ENCODE data around the gene SARDH. TPM values are rescaled to one million over a fixed set of nuclear protein-coding genes. Genes with fewer than 3 reads are reported as not detected.

Gene SARDH
- total and polyA plus RNA-seq, 10 donors, result 1.0 to 4.5 (median 2.3) TPM

DNA sequence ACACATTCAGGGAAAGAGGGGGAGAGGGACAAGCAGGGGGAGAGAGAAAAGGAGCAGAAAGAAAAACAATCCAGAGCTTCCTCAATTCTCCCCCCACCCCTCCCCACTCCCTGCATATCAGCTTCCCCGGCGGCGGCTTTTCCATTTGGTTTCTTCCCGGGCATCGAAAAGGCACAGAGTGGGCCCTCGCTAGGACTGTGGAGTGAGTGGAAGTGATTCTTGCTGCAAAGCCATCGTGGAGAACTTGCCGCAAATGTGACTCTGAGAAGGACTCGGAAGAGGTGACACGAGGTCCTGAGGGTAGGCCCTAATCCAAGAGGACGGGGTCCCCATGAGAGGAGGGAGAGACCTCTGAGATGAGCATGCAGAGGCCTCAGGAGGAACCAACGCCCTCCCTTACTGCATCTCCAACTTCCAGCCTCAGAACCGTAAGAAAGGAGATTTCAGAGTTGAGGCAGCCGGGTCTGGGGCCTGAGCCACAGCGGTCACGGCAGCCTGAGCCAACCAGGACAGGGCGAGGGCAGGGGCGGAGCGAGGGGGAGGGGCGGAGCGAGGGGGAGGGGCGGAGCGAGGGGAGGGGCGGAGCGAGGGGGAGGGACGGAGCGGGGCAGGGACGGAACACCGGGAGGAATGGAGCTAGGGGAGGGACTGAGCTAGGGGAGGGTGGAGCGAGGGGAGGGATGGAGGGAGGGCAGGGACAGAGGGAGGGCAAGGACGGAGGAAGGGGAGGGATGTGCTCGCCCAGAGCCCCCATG is 21.2 kb upstream of the SARDH start:
- TF ChIP-seq, protein P1, sequence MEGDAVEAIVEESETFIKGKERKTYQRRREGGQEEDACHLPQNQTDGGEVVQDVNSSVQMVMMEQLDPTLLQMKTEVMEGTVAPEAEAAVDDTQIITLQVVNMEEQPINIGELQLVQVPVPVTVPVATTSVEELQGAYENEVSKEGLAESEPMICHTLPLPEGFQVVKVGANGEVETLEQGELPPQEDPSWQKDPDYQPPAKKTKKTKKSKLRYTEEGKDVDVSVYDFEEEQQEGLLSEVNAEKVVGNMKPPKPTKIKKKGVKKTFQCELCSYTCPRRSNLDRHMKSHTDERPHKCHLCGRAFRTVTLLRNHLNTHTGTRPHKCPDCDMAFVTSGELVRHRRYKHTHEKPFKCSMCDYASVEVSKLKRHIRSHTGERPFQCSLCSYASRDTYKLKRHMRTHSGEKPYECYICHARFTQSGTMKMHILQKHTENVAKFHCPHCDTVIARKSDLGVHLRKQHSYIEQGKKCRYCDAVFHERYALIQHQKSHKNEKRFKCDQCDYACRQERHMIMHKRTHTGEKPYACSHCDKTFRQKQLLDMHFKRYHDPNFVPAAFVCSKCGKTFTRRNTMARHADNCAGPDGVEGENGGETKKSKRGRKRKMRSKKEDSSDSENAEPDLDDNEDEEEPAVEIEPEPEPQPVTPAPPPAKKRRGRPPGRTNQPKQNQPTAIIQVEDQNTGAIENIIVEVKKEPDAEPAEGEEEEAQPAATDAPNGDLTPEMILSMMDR (IDR thresholded peaks at IDR 0.05 in 8 of 11, conservative IDR thresholded peaks at IDR 0.05 in 3 of 11), result no peak
- no peak for TF ChIP-seq POLR2AphosphoS5 (IDR thresholded peaks at IDR 0.05)
- TF ChIP-seq POLR2A (IDR thresholded peaks at IDR 0.05), result no peak
- Histone ChIP-seq H3K9me3 (peaks cover 0 to 3% (median 0%) of the 10 kb centered on the region in 8 donors), H3K36me3 (peaks cover 0 to 31% (median 17%) of the 10 kb centered on the region in 6 donors), H3K27me3 (replicated peaks in 1 of 7) (peaks cover 0 to 9% (median 0%) of the 10 kb centered on the region in 7 donors), H3K4me1 (no peaks in the 10 kb centered on the region), H3K27ac (no peak overlapping the region), H3K4me3 (no peak overlapping the region)
- intact Hi-C loops (cut with DNase I; ENCODE audit: low total_unique reads), result no loop called here
- DNase-seq, result peak; percentile 18
- 50 to 90% (median 86%) methylated on average over 27 to 32 of the region's 32 CpGs for WGBS, 5 donors

DNA sequence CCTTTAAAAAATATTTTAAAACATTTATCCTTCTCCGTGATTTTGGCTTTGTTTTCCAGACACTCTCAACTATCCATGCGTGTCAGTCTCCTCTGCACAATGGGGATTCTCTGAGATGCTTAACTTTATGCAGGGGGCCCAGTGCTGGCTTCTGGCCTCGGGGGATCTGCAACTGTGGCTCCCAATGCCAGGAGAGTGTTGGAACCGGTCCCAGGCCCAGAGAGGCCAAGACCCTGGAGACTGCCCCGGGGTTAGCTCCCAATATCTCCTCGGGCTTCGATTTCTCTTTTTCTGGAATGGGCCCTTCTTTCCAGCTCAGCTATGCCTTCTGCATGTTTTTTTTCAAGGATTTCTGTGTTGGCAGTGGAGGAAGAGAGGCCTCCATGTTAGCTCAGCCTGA is 20.1 kb upstream of the SARDH start:
- Histone ChIP-seq H3K27ac (no peak overlapping the region), H3K9me3 (no peaks in the 10 kb centered on the region), H3K4me3 (no peak overlapping the region), H3K36me3 (peaks cover 0 to 20% (median 7%) of the 10 kb centered on the region in 6 donors), H3K4me1 (no peaks in the 10 kb centered on the region), H3K27me3 (replicated peaks in 1 of 7) (peaks cover 0 to 9% (median 0%) of the 10 kb centered on the region in 7 donors)
- WGBS, 5 donors, result 84 to 92% (median 88%) methylated on average over 7 of the region's 7 CpGs
- intact Hi-C loops (cut with DNase I; ENCODE audit: low total_unique reads), result no loop called here
- no peak for DNase-seq
- no peak for TF ChIP-seq POLR2A (IDR thresholded peaks at IDR 0.05)
- TF ChIP-seq POLR2AphosphoS5 (IDR thresholded peaks at IDR 0.05), result no peak
- TF ChIP-seq, protein P1 (IDR thresholded peaks at IDR 0.05 in 8 of 11, conservative IDR thresholded peaks at IDR 0.05 in 3 of 11), result no peak

DNA sequence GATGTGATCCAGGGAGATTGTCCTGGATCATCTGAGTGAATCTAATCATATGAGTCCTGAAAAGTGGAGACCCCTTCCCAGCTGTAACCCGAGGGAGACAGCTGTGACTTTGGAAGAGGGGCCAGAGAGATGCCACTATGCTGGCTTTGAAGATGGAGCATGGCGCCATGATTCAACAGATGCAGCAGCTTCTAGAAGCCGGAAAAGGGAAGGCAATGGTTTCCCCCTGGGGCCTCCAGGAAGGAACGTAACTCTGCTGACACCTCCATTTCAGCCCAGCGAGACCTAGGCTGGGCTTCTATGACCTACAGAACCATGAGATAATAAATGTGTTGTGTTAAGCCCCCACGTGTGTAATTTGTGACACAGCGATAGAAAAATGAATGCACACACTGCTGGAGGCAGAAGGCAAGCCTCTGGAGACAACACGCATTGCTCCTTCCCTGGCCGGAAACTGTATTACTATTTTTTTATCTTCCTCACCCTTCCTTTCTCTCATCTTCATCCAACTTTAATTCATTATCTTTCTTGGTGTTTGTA is 16.6 kb upstream of the SARDH start:
- no peak for DNase-seq
- intact Hi-C loops (cut with DNase I; ENCODE audit: low total_unique reads), result no loop called here
- Histone ChIP-seq H3K9me3 (no peaks in the 10 kb centered on the region), H3K36me3 (no peaks in the 10 kb centered on the region), H3K4me1 (no peaks in the 10 kb centered on the region), H3K4me3 (no peak overlapping the region), H3K27ac (no peak overlapping the region), H3K27me3 (replicated peaks in 1 of 7) (peaks cover 0 to 28% (median 0%) of the 10 kb centered on the region in 7 donors)
- WGBS, 5 donors, result 53 to 62% (median 55%) methylated on average over 9 of the region's 9 CpGs
- TF ChIP-seq POLR2A (IDR thresholded peaks at IDR 0.05) (no peak), POLR2AphosphoS5 (IDR thresholded peaks at IDR 0.05) (no peak)
- TF ChIP-seq, protein P1 (IDR thresholded peaks at IDR 0.05 in 8 of 11, conservative IDR thresholded peaks at IDR 0.05 in 3 of 11), result no peak

DNA sequence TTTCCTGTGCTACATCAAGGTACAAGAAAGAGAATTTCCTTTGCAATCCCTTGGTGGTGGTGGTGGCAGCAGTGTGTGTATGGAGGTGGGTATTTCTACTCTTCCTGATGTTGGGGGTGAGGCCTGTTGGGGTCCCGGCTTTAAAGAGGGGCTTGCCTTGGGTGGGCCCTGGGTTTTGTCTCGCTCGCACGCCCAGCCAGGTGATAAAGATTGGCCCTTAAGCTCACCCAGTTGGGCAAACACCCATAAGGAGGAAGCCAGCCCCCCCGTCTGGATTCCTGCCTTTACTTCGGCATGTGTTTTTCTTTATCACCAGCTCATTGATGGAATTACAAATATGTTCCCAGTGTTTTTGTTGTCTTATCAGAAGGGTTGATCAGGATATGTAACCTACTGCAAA is 16.0 kb upstream of the SARDH start:
- intact Hi-C loops (cut with DNase I; ENCODE audit: low total_unique reads), result no loop called here
- Histone ChIP-seq H3K36me3 (no peaks in the 10 kb centered on the region), H3K27me3 (replicated peaks in 1 of 7) (peaks cover 0 to 31% (median 0%) of the 10 kb centered on the region in 7 donors), H3K4me3 (no peak overlapping the region), H3K9me3 (no peaks in the 10 kb centered on the region), H3K27ac (no peak overlapping the region), H3K4me1 (no peaks in the 10 kb centered on the region)
- 91 to 96% (median 94%) methylated on average over 6 of the region's 6 CpGs for WGBS, 5 donors
- TF ChIP-seq POLR2A (IDR thresholded peaks at IDR 0.05) (no peak), POLR2AphosphoS5 (IDR thresholded peaks at IDR 0.05) (no peak)
- TF ChIP-seq, protein P1 (IDR thresholded peaks at IDR 0.05 in 8 of 11, conservative IDR thresholded peaks at IDR 0.05 in 3 of 11), result no peak
- DNase-seq, result peak; percentile 42

Data from spleen (tissue), 11 donors.